Fibroblast of skin of left biceps (primary cell): ENCODE measurements around the gene GALNTL6.
"Not testable (repeated sequence)": the region's sequence is repeated elsewhere in the genome, so short reads cannot be mapped to it uniquely, and the experiment has no call there.

Experiments
- DNase-seq, 2 experiments: peaks; one replicate each; pipeline ENCODE4 v3.0.0-alpha.2; 2013; ENCODE audit warnings: low read depth in 2 of 2

GALNTL6 gene

GRCh38 chr4:172390331-172390730 lies 577.1 kb downstream of the GALNTL6 start:
- no peak for DNase-seq

GRCh38 chr4:172392741-172393140 lies 579.5 kb downstream of the GALNTL6 start:
- no peak for DNase-seq

DNA sequence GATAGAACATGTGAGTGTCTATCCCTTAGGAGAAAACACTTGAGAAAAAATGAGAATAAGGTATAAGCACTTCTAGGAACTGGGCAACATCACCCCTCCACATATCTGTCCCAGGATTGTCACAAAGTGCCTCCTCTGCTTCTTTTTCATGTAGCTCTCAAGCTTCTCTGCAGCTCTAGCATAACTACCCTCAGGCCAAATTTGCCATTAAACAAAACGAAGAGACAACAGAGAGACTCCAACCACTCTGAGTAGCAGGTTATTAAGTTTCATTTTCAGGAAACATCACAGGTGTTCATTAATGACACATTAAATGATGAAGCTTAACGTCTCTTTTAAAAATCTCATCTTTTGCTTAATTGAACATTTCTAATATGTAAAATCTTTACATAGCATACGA lies 580.0 kb downstream of the GALNTL6 start:
- DNase-seq = no peak

GRCh38 chr4:172404676-172405075 lies 591.5 kb downstream of the GALNTL6 start:
- DNase-seq = no peak

DNA sequence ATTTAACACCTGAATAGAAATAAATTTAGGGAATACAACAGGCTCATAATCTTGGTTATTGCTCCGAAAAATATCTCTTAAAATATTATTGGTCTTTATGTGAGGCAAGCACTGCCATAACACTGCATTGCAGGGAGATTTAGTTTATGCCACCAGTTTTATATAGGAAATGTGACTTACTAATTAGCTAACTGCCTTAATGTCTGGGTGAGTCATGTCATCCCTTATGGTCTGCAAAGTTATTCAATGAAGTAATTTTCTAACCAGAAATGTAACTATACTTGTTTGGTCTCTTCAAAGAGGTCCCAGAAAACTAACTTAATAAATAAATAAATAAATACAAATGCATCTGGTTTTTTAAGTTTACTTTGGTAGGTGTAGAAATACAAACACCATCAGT lies 597.2 kb downstream of the GALNTL6 start:
- DNase-seq = no peak

GRCh38 chr4:172411149-172411548 lies 597.9 kb downstream of the GALNTL6 start:
- DNase-seq = no peak

GRCh38 chr4:172412851-172413580 lies 599.8 kb downstream of the GALNTL6 start:
- no peak for DNase-seq

DNA sequence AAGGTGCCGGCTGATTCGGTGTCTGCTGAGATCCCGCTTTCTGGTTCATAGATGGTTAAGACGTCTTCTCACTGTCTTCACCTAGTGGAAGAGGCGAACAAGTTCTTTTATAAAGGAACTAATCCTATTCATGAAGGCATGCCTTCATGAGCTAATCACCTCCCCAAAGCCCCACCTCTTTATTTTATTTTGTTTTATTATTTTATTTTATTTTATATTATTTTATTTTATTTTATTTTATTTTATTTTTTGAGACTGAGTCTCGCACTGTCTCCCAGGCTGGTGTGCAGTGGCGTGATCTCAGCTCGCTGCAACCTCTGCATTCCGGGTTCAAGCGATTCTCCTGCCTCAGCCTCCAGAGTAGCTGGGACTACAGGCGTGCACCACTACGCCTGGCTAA lies 615.8 kb downstream of the GALNTL6 start:
- not testable (repeated sequence) for DNase-seq

- no peak for DNase-seq
Measured at GRCh38 chr4:172480471-172480870, 667.3 kb downstream of the GALNTL6 start.

GRCh38 chr4:172481802-172482508 lies 668.8 kb downstream of the GALNTL6 start:
- no peak for DNase-seq

GRCh38 chr4:172485007-172485406 lies 671.8 kb downstream of the GALNTL6 start:
- no peak for DNase-seq

DNA sequence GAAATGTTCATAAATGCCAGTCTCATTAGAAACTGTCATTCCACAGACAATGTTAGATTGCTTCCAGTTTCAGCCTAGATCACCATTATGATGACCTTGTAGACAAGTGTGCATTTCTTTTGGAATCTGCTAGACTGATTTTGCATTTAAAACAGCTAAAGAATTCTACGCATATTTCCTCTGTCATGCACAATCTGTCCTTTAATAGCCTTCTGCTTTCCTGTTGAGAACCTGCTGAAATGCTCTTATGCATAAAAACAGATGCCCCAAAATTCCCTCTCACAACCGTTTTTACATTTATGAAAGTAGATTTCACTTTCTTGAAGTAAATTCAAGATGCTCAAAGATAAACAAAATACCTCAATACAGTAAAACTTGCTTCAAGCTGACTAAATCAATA lies 673.3 kb downstream of the GALNTL6 start:
- DNase-seq = no peak

- no peak for DNase-seq
Measured at GRCh38 chr4:172489861-172490260, 676.7 kb downstream of the GALNTL6 start.

DNA sequence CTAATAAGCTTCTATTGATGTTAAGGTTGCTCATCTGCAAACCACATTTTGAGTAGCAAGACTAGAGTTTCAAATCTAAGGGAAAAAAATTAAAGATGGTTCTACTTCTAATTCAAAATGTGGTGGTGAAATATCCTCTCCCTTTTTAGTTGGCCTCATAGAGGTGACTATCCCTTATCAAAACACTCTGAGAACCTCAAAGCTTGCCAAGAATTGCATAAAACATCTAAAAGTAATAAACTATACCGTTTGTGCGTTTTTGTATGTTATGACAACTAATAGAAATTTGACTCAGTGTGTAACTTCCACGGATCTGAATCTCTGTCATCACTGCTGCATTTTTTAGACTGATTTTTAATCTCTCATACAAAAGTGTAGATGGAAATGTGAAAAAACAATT lies 682.6 kb downstream of the GALNTL6 start:
- no peak for DNase-seq

DNA sequence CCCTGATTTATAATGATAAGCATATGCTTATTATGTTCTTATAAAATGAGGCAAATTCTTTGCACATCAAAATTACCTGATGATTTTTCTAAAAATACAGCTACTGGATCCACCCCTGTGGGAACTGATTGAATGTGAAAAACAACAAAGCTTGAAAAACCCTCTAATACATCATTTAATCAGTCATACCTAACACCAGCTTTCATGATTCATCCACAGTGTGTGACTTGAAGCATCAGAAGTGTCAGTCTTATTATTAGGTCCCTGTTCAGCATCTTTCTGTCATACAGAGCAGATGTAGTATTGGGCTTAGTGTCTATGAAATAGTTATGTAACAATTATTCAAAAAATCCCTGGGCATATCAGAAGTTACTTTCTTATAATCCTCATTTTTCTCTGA lies 684.1 kb downstream of the GALNTL6 start:
- DNase-seq = no peak

GRCh38 chr4:172514011-172514410 lies 700.8 kb downstream of the GALNTL6 start:
- DNase-seq = no peak

DNA sequence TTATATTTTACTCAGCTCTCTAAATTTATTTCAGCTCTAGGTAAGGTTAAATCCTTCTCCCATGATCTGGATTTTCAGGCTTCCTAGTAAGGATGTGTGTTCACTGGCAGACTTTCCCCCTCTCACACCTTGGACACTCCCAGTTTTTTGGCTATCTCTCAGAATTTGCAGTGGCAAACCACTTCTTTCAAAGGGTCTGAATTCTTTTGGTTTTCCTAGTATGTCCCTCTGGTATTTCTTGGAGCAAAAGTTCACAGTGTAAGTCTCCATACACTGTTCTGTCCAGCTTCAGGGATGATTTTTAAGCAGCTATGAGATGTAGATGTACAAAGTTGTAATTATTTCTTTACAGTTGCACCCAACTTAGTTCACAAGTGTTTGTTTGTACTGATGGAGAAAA lies 701.6 kb downstream of the GALNTL6 start:
- no peak for DNase-seq

DNA sequence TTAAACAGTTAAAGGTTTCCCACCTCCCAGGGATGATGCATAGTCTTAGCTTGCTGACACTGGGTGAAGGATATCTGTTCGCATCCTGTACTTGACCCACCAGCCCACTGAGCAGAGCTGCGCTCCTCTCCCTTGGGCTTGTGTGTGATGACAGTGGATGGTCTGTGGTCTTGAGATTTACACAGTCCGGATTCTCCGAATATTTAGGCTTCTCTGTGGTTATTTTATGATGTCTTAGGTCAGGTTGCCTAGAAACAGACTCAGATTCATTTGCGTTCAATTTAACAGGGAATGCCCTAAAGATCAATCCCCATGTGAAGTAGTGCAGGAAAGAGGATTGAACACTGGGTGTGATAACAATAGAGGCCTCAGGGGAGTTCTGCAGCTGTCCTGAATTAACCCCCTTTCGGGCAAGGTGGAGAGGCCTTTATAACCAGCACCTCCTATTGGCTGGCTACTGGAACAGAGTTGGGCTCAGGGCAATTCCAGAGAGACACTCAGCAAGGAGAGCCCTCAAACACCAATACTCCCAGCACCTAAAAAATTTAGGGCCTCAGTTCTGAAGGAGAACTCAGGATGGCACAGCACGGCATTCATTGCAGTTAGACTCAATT lies 702.2 kb downstream of the GALNTL6 start:
- DNase-seq = peak; percentile 10

DNA sequence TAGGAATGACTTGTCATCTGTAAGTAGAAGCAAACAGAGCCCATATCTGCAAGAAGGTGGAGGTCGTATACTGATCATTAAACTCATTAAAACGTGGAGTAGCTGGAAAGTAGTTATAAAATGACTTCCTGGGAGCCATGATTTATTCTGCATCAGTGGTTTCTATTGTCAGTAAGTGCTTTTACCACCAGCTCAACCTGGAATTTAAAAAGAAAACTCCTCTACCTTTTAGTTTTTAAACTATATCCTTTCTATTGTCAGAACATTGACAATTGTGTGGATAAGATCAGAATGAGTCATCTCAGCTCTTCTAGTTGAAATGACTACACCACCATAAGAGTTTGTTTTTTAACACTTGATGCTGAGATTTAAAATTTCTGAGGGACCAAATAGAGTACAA lies 704.2 kb downstream of the GALNTL6 start:
- no peak for DNase-seq

DNA sequence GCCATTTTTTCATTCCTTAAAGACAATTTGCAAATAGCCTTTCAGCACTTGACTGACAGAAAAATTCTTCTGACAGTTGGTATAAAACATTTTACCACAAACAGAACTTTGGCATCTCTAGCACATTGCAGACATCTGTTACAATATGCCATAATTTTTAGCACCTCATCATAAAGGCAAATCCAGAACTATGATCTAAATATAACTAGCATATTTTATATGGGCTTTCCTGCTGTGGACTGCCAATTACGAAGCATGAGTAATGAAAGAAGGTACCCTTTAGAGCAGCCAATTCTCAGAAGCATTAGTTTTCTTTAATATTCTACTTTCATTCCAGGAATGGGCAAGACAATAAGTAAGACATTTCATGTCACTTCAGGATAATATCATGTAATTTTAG lies 708.0 kb downstream of the GALNTL6 start:
- DNase-seq = no peak

DNA sequence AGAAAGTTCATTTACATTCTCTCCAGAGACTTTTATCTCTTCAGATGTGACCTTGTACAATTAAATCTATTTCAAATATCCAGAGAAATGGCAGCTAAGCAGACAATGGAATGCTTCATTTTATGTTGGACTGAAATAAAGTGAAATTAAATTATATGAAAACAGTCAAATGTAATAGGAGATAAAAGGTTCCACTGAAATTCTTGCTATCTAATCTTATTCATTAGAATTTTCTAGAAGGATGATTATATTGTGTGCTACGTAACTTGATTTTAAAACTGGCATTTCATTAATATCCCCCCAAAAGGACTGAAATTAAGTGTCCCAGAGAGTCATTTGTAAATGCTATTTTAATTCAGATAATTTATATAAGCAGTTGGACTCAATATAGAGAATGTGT lies 708.5 kb downstream of the GALNTL6 start:
- DNase-seq = no peak

GRCh38 chr4:172543249-172543648 lies 730.0 kb downstream of the GALNTL6 start:
- DNase-seq = no peak

- no peak for DNase-seq
Measured at GRCh38 chr4:172546782-172547181, 733.6 kb downstream of the GALNTL6 start.
